ENCODE measurements around the gene GPD1. TPM values are rescaled to one million over a fixed set of nuclear protein-coding genes. Genes with fewer than 3 reads are reported as not detected.

The GPD1 gene
- total RNA-seq, 1 donor from 2014 or later, result 2.0 TPM

- no peak overlapping the region for H3K4me3 Mint-ChIP-seq (ENCODE audit: low read depth)
- no peak for TF ChIP-seq CTCF (IDR thresholded peaks at IDR 0.05; ENCODE audit: unreplicated experiment)
- no peaks in the 10 kb centered on the region for H3K9me3 Mint-ChIP-seq (ENCODE audit: low read depth)
- H3K36me3 Mint-ChIP-seq (ENCODE audit: insufficient read depth), result peaks cover 25% of the 10 kb centered on the region
- no peaks in the 10 kb centered on the region for H3K27me3 Mint-ChIP-seq
- no peak overlapping the region for H3K27ac Mint-ChIP-seq
- no peak for DNase-seq (ENCODE audit: low spot score, unreplicated experiment)
- H3K4me1 Mint-ChIP-seq (ENCODE audit: low read depth), result peaks cover 8% of the 10 kb centered on the region
Measured at GRCh38 chr12:50089730-50090129, 14.1 kb upstream of the GPD1 start.

GRCh38 chr12:50090391-50090790, 13.4 kb upstream of the GPD1 start:
- no peaks in the 10 kb centered on the region for H3K9me3 Mint-ChIP-seq (ENCODE audit: low read depth)
- no peak overlapping the region for H3K27ac Mint-ChIP-seq
- DNase-seq (ENCODE audit: low spot score, unreplicated experiment), result no peak
- peaks cover 28% of the 10 kb centered on the region for H3K36me3 Mint-ChIP-seq (ENCODE audit: insufficient read depth)
- no peaks in the 10 kb centered on the region for H3K27me3 Mint-ChIP-seq
- H3K4me1 Mint-ChIP-seq (ENCODE audit: low read depth), result peaks cover 7% of the 10 kb centered on the region
- no peak overlapping the region for H3K4me3 Mint-ChIP-seq (ENCODE audit: low read depth)
- no peak for TF ChIP-seq CTCF (IDR thresholded peaks at IDR 0.05; ENCODE audit: unreplicated experiment)

- no peak for TF ChIP-seq CTCF (IDR thresholded peaks at IDR 0.05; ENCODE audit: unreplicated experiment)
- Mint-ChIP-seq H3K36me3 (ENCODE audit: insufficient read depth) (peaks cover 40% of the 10 kb centered on the region), H3K9me3 (ENCODE audit: low read depth) (no peaks in the 10 kb centered on the region), H3K4me3 (ENCODE audit: low read depth) (no peak overlapping the region), H3K4me1 (ENCODE audit: low read depth) (peaks cover 2% of the 10 kb centered on the region), H3K27me3 (no peaks in the 10 kb centered on the region), H3K27ac (no peak overlapping the region)
- no peak for DNase-seq (ENCODE audit: low spot score, unreplicated experiment)
Measured at GRCh38 chr12:50097952-50098351, 5.9 kb upstream of the GPD1 start.

- H3K9me3 Mint-ChIP-seq (ENCODE audit: low read depth), result no peaks in the 10 kb centered on the region
- peaks cover 15% of the 10 kb centered on the region for H3K4me1 Mint-ChIP-seq (ENCODE audit: low read depth)
- no peak overlapping the region for H3K27ac Mint-ChIP-seq
- DNase-seq (ENCODE audit: low spot score, unreplicated experiment), result no peak
- peaks cover 2% of the 10 kb centered on the region for H3K27me3 Mint-ChIP-seq
- no peak for TF ChIP-seq CTCF (IDR thresholded peaks at IDR 0.05; ENCODE audit: unreplicated experiment)
- no peak overlapping the region for H3K4me3 Mint-ChIP-seq (ENCODE audit: low read depth)
- H3K36me3 Mint-ChIP-seq (ENCODE audit: insufficient read depth), result peaks cover 38% of the 10 kb centered on the region
Measured at GRCh38 chr12:50099302-50100008, 4.4 kb upstream of the GPD1 start.

- peaks cover 35% of the 10 kb centered on the region for H3K36me3 Mint-ChIP-seq (ENCODE audit: insufficient read depth)
- H3K9me3 Mint-ChIP-seq (ENCODE audit: low read depth), result no peaks in the 10 kb centered on the region
- DNase-seq (ENCODE audit: low spot score, unreplicated experiment), result no peak
- TF ChIP-seq CTCF (IDR thresholded peaks at IDR 0.05; ENCODE audit: unreplicated experiment), result no peak
- no peak overlapping the region for H3K4me3 Mint-ChIP-seq (ENCODE audit: low read depth)
- no peak overlapping the region for H3K27ac Mint-ChIP-seq
- H3K4me1 Mint-ChIP-seq (ENCODE audit: low read depth), result peaks cover 18% of the 10 kb centered on the region
- peaks cover 3% of the 10 kb centered on the region for H3K27me3 Mint-ChIP-seq
Measured at GRCh38 chr12:50100561-50100960, 3.2 kb upstream of the GPD1 start.
